NCI-H446 treated with DMSO at 0.1 percent for 48 hours (cell line): ENCODE results near the gene SPRR2F.

Experiments used
- DNase-seq: peaks from one replicate; lab custom pipeline; 2025; lab: John Stamatoyannopoulos, UW

The SPRR2F gene

GRCh38 chr1:153072806-153073726, 40.2 kb downstream of the SPRR2F start:
- DNase-seq, result no peak

DNA sequence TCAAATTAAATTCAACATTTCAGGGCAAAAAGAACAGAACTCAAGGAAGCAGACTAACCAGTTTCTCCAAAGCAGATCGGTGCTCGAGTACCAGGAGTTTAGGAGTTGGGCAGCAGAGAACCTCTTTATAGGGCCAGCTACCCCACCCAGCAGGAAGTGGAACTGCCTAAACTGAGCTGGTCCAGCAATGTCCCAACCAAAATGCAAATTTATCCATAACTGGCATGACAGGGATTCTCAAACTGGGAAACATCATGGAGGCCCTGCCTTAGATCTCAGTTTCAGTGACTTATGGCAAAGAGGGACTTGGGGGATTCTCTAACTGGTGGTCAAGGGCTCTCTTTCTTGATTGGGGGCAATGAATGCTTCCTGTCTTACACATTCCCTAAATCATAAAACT, 41.8 kb downstream of the SPRR2F start, which contains the start of gene SPRR2B:
Gene SPRR2B, minus strand, starts transcription at position 101 of the 400 bp plus-strand sequence. CDS start 772 bp downstream, outside the sequence.
- no peak for DNase-seq

DNA sequence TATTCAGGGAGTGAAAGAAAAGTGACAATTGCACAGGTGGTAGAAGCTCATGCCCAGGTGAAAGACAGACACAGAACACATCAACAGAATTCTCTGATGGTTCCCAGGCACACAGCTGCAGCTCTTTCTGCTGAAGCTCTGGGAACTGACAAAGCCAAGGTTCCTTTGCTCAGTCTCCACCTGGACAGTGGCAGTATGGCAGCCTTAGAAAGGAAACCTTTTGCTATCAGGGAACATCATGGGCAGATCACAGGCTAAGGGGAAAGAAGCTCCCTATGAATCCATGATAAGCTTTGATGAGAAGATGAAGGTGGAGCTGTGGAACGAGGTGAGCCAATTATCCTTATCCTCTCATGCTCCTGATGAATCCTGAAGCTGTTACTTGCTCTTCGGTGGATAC, 43.1 kb downstream of the SPRR2F start:
- DNase-seq, result no peak
